Coronary artery (tissue), 2 donors: ENCODE measurements around the gene SOX10.

Experiments used
- DNase-seq: peaks from one replicate; pipeline ENCODE4 v3.0.0-alpha.2; 2017; ENCODE audit warnings: low spot score
- H3K27ac ChIP-seq, 2 donors: fragments of 200-600 bp; sonication (generic); one replicate each; pipeline ENCODE4 v1.5.1; 2016 to 2019
- H3K4me3 ChIP-seq: fragments of 200-600 bp; sonication (generic); 2 replicates; pipeline ENCODE4 v1.5.1; 2016; ENCODE audit warnings: mild to moderate bottlenecking, moderate library complexity
- TF ChIP-seq, protein P1 (sequence below): fragments of 200-600 bp; sonication (generic); IDR thresholded peaks from one replicate; pipeline ENCODE4 v1.5.1; 2019; ENCODE audit warnings: antibody characterized with exemption

SOX10 gene

DNA sequence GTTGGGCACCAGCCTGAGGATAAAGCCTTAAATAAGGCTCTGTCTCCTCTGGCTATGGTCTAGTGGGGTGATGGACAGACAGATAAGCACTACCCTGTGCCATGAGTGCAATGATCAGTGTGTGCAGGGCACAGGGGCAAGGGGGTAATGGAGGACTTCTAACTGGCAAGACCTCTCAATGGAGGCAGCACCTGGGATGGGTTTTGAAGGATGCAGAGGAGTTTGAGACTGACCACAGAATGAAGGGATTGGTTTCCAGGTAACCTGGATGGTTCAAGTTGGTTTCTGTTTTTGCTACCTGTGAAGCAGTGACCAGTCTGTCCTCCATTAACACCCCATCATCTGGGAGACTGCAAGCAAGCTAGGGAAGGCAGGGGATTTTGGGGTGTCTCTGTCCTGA lies 45.0 kb upstream of the SOX10 start:
- no peak for DNase-seq

DNA sequence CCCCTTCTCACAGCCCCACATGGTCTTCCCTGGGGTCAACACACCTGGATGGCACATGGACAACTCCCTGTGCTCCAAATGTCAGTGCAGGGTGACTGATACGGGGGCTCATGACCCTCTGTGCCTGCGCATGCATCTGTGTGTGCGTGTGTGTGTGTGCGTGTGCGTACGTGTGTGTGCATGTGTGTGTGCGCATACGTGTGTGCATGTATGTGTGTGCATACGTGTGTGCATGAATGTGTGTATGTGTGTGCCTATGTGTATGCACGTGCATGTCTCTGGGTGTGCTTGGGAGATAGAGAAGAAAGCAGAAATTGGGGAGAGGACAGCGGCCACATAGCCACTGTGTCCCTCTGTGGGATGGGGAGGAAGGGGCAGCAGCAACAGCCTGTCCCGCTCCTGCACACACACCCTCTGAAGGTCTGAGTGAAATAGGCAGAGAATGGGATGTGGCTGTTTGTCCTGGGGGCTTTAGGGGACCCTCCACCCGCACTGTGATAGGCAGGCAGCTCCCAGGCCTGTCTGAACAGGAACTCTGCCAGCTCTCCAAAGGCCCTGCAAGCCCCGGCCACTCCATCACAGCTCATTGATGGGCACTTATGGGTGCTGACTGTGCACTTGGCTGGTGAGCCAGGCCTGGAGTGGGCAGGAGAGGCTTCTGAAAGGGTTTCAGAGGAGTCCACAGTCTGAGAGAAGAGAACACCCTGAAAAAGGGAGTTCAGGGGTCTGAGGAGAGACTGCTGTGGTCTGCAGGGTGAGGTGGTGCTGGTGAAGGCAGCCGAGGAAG lies 44.2 kb upstream of the SOX10 start:
- no peak overlapping the region for H3K27ac ChIP-seq
- no peak for DNase-seq

More for the DNA sequence above, 45.0 kb upstream of the SOX10 start:
- Histone ChIP-seq H3K4me3 (no peak overlapping the region), H3K27ac (peak overlapping the region in 1 of 2 donors; percentile 14)
- TF ChIP-seq, protein P1, sequence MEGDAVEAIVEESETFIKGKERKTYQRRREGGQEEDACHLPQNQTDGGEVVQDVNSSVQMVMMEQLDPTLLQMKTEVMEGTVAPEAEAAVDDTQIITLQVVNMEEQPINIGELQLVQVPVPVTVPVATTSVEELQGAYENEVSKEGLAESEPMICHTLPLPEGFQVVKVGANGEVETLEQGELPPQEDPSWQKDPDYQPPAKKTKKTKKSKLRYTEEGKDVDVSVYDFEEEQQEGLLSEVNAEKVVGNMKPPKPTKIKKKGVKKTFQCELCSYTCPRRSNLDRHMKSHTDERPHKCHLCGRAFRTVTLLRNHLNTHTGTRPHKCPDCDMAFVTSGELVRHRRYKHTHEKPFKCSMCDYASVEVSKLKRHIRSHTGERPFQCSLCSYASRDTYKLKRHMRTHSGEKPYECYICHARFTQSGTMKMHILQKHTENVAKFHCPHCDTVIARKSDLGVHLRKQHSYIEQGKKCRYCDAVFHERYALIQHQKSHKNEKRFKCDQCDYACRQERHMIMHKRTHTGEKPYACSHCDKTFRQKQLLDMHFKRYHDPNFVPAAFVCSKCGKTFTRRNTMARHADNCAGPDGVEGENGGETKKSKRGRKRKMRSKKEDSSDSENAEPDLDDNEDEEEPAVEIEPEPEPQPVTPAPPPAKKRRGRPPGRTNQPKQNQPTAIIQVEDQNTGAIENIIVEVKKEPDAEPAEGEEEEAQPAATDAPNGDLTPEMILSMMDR, result no peak

DNA sequence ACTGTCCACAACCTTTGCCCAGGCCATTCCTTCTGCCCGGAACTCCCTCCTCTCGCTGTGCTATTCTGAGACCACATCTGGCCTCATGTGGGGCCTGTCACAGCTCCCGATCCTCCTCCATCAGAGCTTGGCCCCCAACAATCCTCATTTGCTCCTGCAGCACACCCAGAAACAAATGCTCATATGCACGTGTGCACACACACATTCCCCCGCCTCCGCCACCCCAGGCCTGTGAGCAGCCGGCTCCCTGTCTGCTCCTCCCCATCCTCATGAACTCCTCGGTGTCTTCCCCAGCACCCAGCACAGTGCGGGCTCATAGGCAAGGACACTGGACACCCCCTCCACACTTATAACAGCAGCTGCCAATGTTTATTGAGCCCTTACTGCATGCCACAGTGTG lies 43.1 kb upstream of the SOX10 start:
- DNase-seq, result no peak
- Histone ChIP-seq H3K27ac (peak overlapping the region in 1 of 2 donors; percentile 2), H3K4me3 (no peak overlapping the region)
- TF ChIP-seq, protein P1, result no peak

More for the DNA sequence above, 44.2 kb upstream of the SOX10 start:
- no peak overlapping the region for H3K4me3 ChIP-seq
- TF ChIP-seq, protein P1, result no peak

DNA sequence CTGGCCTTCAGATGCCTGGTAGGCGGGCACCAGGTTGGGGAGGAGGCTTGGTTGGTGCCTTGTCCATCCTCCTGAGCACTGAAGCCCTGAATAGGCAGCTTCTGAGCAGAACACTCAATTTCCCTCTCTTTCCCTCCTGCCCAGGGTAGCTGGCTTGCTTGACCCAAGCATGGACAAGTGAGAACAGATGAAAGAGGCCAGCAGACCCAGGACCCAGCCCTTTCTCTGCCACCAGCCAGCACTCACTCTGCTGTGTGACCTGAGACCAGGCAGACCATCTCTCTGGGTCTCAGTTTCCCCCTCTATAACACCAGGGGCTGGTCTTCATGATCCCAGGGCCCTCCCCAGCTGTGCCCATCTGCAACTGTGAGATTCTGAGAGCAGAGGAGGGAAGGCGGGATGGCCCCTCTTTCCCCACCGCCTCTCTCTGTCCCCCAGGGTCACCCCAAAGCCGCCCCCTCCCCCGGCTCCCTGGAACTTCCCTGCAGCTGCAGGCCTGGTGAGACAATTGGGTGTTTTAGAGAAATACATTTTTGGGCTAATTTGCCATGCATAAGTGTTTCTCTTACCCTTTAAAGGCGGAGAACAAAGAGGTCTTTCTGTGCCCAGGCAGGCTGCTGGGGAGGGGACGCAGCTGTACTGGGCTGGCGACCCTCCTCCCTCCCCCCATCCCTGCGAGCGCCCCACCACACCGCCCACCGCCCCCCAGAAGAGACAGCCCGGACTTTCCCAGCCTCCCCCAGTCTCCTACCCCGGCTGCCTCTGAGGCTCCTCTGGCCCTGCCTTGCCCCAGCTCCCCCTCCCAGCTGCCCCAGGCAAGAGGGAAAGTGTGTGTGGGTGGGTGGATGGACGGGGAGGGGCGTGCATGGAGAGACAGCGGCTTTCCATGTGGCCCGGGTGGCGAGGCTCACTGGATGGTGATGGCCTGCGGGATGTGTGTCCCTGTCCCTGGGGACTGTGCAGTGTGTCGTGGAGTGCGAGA lies 42.1 kb upstream of the SOX10 start:
- DNase-seq, result no peak
- Histone ChIP-seq H3K27ac (peak overlapping the region in 1 of 2 donors; percentile 8), H3K4me3 (no peak overlapping the region)
- TF ChIP-seq, protein P1, result no peak

DNA sequence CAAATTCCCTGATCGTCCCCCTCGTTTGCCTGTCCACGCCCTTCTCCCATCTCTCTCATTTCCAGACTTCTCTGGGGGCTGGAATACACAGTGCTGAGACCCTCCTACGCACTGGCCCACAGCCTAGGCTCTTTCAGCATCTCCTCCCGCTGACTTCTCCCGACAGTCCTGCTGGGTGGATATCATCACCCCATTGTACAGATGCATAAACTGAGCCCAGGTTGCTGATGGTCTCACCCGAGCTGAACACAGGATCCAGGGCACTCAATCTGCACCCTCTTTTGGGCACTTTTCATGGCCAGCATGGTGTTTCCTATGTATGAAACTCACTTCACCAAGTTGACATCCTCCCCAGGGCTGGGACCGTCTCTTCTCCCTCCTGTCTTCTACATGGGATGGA lies 41.2 kb upstream of the SOX10 start:
- H3K27ac ChIP-seq, result no peak overlapping the region
- DNase-seq, result no peak
- TF ChIP-seq, protein P1, result no peak
- no peak overlapping the region for H3K4me3 ChIP-seq

DNA sequence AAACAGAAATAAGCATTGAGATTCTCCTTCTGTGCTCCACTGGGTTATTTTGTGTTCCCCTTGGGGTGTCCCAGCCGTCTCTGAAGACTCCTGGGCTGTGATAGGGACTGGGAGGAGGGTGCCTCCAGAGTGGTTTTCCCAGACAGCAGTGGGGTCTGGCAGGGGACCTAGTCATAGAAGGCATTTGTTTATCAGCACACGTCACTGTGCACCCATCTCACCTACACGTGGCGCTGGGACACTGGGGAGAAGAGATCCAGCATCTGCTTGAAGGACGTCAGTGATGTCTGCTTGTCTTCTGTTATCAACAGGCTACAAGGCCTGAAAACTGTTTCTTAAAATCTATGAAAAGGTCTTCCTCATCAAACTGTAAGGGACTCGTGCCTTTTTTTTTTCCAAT lies 38.7 kb upstream of the SOX10 start:
- H3K27ac ChIP-seq, result no peak overlapping the region
- TF ChIP-seq, protein P1, result no peak
- DNase-seq, result no peak
- no peak overlapping the region for H3K4me3 ChIP-seq
